Transverse colon (tissue), 4 donors: ENCODE measurements around the gene MAN1B1. TPM values are rescaled to one million over a fixed set of nuclear protein-coding genes. Genes with fewer than 3 reads are reported as not detected.

Experiments used
- DNase-seq: peaks from one replicate; pipeline ENCODE4 v3.0.0-alpha.2; 2019
- H3K27ac ChIP-seq, 4 donors: fragments of 200-600 bp; sonication (generic); 2 replicates each; pipeline ENCODE4 v1.5.1; 2016 to 2018; ENCODE audit warnings: inconsistent platforms in 4 of 4
- H3K27me3 ChIP-seq: fragments of 200-600 bp; sonication (generic); 2 replicates; pipeline ENCODE4 v1.5.1; 2017; ENCODE audit warnings: inconsistent platforms
- H3K36me3 ChIP-seq, 4 donors: fragments of 200-600 bp; sonication (generic); 2 replicates each; pipeline ENCODE4 v1.5.1; 2017 to 2019; ENCODE audit warnings: inconsistent platforms in 4 of 4
- H3K4me1 ChIP-seq, 4 donors: fragments of 200-600 bp; sonication (generic); 2 replicates each; pipeline ENCODE4 v1.5.1; 2017 to 2020; ENCODE audit warnings: inconsistent platforms in 4 of 4
- H3K4me3 ChIP-seq, 4 donors: fragments of 200-600 bp; sonication (generic); 1 replicate in 1 of 4; 2 replicates in 3 of 4; pipeline versions ENCODE4 v1.5.1 to v1.6.1; 2017 to 2019; ENCODE audit warnings: inconsistent platforms in 4 of 4
- H3K9me3 ChIP-seq, 2 donors: fragments of 200-600 bp; sonication (generic); 2 replicates each; pipeline ENCODE4 v1.5.1; 2017 to 2019; ENCODE audit warnings: inconsistent platforms in 2 of 2
- CTCF ChIP-seq, 5 experiments: fragments of 200-600 bp in 3 of 5; fragments of 450-650 bp in 2 of 5; sonication (generic) in 3 of 5; IDR thresholded peaks; 1 replicate in 2 of 5; 2 replicates in 3 of 5; pipeline ENCODE4 v1.5.1; 2016 to 2017; ENCODE audit warnings: antibody characterized with exemption in 5 of 5, inconsistent platforms in 3 of 5, mild to moderate bottlenecking in 2 of 5, moderate library complexity in 1 of 5
- EP300 ChIP-seq: sonication (generic); formaldehyde crosslinking; IDR thresholded peaks from one replicate; pipeline ENCODE4 v1.6.1; 2017; ENCODE audit warnings: antibody characterized with exemption, low read depth
- POLR2A ChIP-seq: fragments of 450-650 bp; IDR thresholded peaks from one replicate; pipeline ENCODE4 v1.6.1; 2016; ENCODE audit warnings: antibody characterized with exemption, mild to moderate bottlenecking, moderate library complexity
- POLR2AphosphoS5 ChIP-seq, 3 donors: sonication (generic); formaldehyde crosslinking; IDR thresholded peaks; one replicate each; pipeline ENCODE4 v1.6.1; 2016; ENCODE audit warnings: antibody characterized with exemption in 3 of 3
- WGBS, 2 donors: methylation state at CpG; one replicate each; pipeline ENCODE4 v1.1.5; 2018; ENCODE audit warnings: low coverage in 1 of 2; 5-methylcytosine and 5-hydroxymethylcytosine counted together
- in situ Hi-C, 4 donors: fragments of 200-750 bp; cut with MboI; loops; one replicate each; pipeline versions ENCODE4 v1.15.0 to v1.15.1; 2017; ENCODE audit warnings: low sequenced_read_pairs in 3 of 4, low pct_ligation_motif_present in 1 of 4, low pct_unique_long_range_greater_than_20kb in 1 of 4
- intact Hi-C: fragments of 100-400 bp; cut with DNase I; formaldehyde crosslinking; loops from one replicate; pipeline ENCODE4 v1.15.1; 2023; ENCODE audit warnings: low total_unique reads
- total RNA-seq, 4 donors: library from RNA; depleted of rRNA; stranded (reverse); fragments of >200 nt; gene quantifications; one replicate each; pipeline ENCODE4 v1.1.0, GENCODE V29; 2016

The MAN1B1 gene
- total RNA-seq, 4 donors from 2014 or later: 56.5 to 106 (median 70.0) TPM

- intact Hi-C loops: no loop called here
Measured at GRCh38 chr9:137048655-137049543, 37.9 kb upstream of the MAN1B1 start.

GRCh38 chr9:137049544-137050449, 37.0 kb upstream of the MAN1B1 start:
- WGBS, 2 donors: 50 to 55% methylated on average over 8 to 38 of the region's 38 CpGs
- peak; percentile 82 for DNase-seq
- Histone ChIP-seq H3K27me3 (peaks cover 78% of the 10 kb centered on the region), H3K9me3 (no peaks in the 10 kb centered on the region), H3K36me3 (no peaks in the 10 kb centered on the region), H3K27ac (no peak overlapping the region), H3K4me1 (peaks cover 21 to 46% (median 38%) of the 10 kb centered on the region in 4 donors), H3K4me3 (no peak overlapping the region)
- TF ChIP-seq CTCF (IDR thresholded peaks at IDR 0.05) (peak; percentile 44 to 66 (median 55)), POLR2AphosphoS5 (IDR thresholded peaks at IDR 0.05) (no peak)
- intact Hi-C loops: no loop called here
- in situ Hi-C loops: loop anchor here in 3 of 4 donors (10.0 to 25.0 kb wide), 2 partner anchors 262 to 265 kb away; partner anchors contain the start of genes CCDC183 (in 2 of the 3) and TMEM141 (in 2 of the 3)

More at GRCh38 chr9:137048655-137049543, 37.9 kb upstream of the MAN1B1 start:
- no peaks in the 10 kb centered on the region for H3K9me3 ChIP-seq
- TF ChIP-seq POLR2AphosphoS5 (IDR thresholded peaks at IDR 0.05): no peak
- TF ChIP-seq CTCF (IDR thresholded peaks at IDR 0.05): no peak
- no peak for TF ChIP-seq EP300
- no peak for TF ChIP-seq POLR2A
- no peak overlapping the region for H3K27ac ChIP-seq
- H3K36me3 ChIP-seq: no peaks in the 10 kb centered on the region
- 53% methylated on average over 69 of the region's 72 CpGs; no CpG with 5 or more reads in 1 of the 2 donors for WGBS, 2 donors
- H3K27me3 ChIP-seq: peaks cover 82% of the 10 kb centered on the region
- no peak for DNase-seq
- H3K4me1 ChIP-seq: peaks cover 24 to 46% (median 39%) of the 10 kb centered on the region in 4 donors
- no peak overlapping the region for H3K4me3 ChIP-seq
- in situ Hi-C loops: loop anchor here in 3 of 4 donors (10.0 to 25.0 kb wide), 2 partner anchors 262 to 264 kb away; partner anchors contain the start of genes CCDC183 (in 2 of the 3) and TMEM141 (in 2 of the 3)

GRCh38 chr9:137050570-137050969, 36.2 kb upstream of the MAN1B1 start:
- TF ChIP-seq POLR2AphosphoS5 (IDR thresholded peaks at IDR 0.05) (no peak), EP300 (no peak), CTCF (IDR thresholded peaks at IDR 0.05) (no peak), POLR2A (no peak)
- no peak for DNase-seq
- Histone ChIP-seq H3K9me3 (no peaks in the 10 kb centered on the region), H3K36me3 (no peaks in the 10 kb centered on the region), H3K27me3 (peaks cover 71% of the 10 kb centered on the region), H3K27ac (no peak overlapping the region), H3K4me1 (peaks cover 23 to 47% (median 38%) of the 10 kb centered on the region in 4 donors), H3K4me3 (no peak overlapping the region)
- intact Hi-C loops: no loop called here
- WGBS, 2 donors: 60 to 70% methylated on average over 1 to 5 of the region's 5 CpGs
- in situ Hi-C loops: no loop called here
